Measurements from ENCODE around the gene CAPN9.

DNA sequence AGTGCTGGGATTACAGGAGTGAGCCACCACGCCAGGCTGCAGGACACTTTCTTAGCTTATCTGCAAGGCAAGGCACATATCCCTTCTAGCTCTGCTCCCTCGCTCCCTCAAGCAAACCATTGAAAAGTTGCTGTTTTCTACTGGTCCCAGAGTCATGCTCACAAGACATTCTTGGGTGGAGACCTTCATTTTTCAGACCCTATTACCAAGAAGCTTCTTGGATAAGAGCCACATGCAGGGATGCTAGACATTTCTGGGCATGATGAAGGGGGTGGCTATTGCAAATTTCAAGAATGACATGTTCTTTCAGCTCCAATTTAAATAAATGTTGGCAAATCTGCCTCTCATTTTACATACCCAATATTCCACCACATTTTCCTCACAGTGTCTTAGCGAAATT, 33.9 kb downstream of the CAPN9 start:
- TF ChIP-seq CTCF (IDR thresholded peaks at IDR 0.05; ENCODE audit: low read depth, low read length, missing input control) (no peak), TAF1 (conservative IDR thresholded peaks at IDR 0.05) (no peak), SP1 (IDR thresholded peaks at IDR 0.05) (no peak), EGR1 (IDR thresholded peaks at IDR 0.05; ENCODE audit: low read depth in 2 of 2) (no peak), RAD21 (IDR thresholded peaks at IDR 0.05) (no peak), RXRA (IDR thresholded peaks at IDR 0.05) (no peak), YY1 (IDR thresholded peaks at IDR 0.05) (no peak), NR2F2 (IDR thresholded peaks at IDR 0.05) (no peak), MAX (IDR thresholded peaks at IDR 0.05) (no peak)
- TF ChIP-seq, protein P1, sequence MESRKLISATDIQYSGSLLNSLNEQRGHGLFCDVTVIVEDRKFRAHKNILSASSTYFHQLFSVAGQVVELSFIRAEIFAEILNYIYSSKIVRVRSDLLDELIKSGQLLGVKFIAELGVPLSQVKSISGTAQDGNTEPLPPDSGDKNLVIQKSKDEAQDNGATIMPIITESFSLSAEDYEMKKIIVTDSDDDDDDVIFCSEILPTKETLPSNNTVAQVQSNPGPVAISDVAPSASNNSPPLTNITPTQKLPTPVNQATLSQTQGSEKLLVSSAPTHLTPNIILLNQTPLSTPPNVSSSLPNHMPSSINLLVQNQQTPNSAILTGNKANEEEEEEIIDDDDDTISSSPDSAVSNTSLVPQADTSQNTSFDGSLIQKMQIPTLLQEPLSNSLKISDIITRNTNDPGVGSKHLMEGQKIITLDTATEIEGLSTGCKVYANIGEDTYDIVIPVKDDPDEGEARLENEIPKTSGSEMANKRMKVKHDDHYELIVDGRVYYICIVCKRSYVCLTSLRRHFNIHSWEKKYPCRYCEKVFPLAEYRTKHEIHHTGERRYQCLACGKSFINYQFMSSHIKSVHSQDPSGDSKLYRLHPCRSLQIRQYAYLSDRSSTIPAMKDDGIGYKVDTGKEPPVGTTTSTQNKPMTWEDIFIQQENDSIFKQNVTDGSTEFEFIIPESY (IDR thresholded peaks at IDR 0.05) = no peak

All from liver (tissue), 3 donors.